HepG2 (cell line): ENCODE results near the gene SCARB2. TPM values are rescaled to one million over a fixed set of nuclear protein-coding genes. Genes with fewer than 3 reads are reported as not detected.

Experiments used
- ATAC-seq: fragments of 200-7000 bp; cut with Tn5 transposase; 3 replicates; pipeline ENCODE4 v1.9.1; 2020; ENCODE audit warnings: mild to moderate bottlenecking, moderate library complexity
- BruUV-seq: library from RNA; stranded (reverse); fragments of 400-500 nt; replicated peaks from 2 replicates; lab custom pipeline; 2021; lab: Mats Ljungman, UMichigan
- CTCF ChIA-PET: fragments of 300-600 bp; formaldehyde crosslinking; extraction: SDS; loops from one replicate; lab custom pipeline; 2021; ENCODE audit warnings: low total read pairs, inconsistent platforms, low intra/inter-chr PET ratio; lab: Yijun Ruan, JAX
- POLR2A ChIA-PET: fragments of 350-600 bp; sonication (Branson Sonifier 250); formaldehyde crosslinking; loops from one replicate; lab custom pipeline; 2020; ENCODE audit warnings: antibody characterized with exemption, inconsistent platforms; lab: Yijun Ruan, JAX
- DNase-seq: peaks from one replicate; pipeline ENCODE4 v3.0.0-alpha.2; 2015; ENCODE audit warnings: low spot score
- FAIRE-seq: peaks from 3 replicates; lab custom pipeline; 2011; peaks lifted over from hg19 to GRCh38; lab: Jason Lieb, UNC
- H2AFZ ChIP-seq: one replicate; pipeline ENCODE4 v1.6.1; 2011; ENCODE audit warnings: low read length, inconsistent platforms
- H3K27ac ChIP-seq: fragments of 300-600 bp; 3 replicates; pipeline ENCODE4 v1.8.0; 2011; ENCODE audit warnings: mixed run types, mild to moderate bottlenecking, mixed read lengths, low read length, inconsistent platforms; ENCODE audit not compliant: insufficient read depth; ENCODE audit errors: extremely low read length
- H3K27me3 ChIP-seq, 2 experiments: fragments of 200-600 bp in 1 of 2; 2 replicates in 1 of 2; 3 replicates in 1 of 2; pipeline versions ENCODE4 v1.6.0 to v1.8.0; 2011; ENCODE audit warnings: low read length in 2 of 2, mild to moderate bottlenecking in 2 of 2, moderate library complexity in 2 of 2, inconsistent platforms in 1 of 2; ENCODE audit not compliant: insufficient read depth in 2 of 2, control insufficient read depth in 1 of 2
- H3K36me3 ChIP-seq, 2 experiments: fragments of 200-600 bp in 1 of 2; replicated peaks in 1 of 2; 2 replicates in 1 of 2; 3 replicates in 1 of 2; pipeline versions ENCODE4 v1.5.1 to v1.8.0; 2011; ENCODE audit warnings: low read length in 2 of 2, inconsistent platforms in 1 of 2; ENCODE audit not compliant: insufficient read depth in 2 of 2, control insufficient read depth in 1 of 2
- H3K4me1 ChIP-seq: 2 replicates; pipeline ENCODE4 v1.5.1; 2012; ENCODE audit warnings: low read length, inconsistent platforms; ENCODE audit not compliant: insufficient read depth
- H3K4me2 ChIP-seq: 2 replicates; pipeline ENCODE4 v1.6.0; 2011; ENCODE audit warnings: low read depth, low read length, inconsistent platforms
- H3K4me3 ChIP-seq, 3 experiments: fragments of 200-600 bp in 1 of 3; sonication (generic), shearing (Covaris generic) in 1 of 3; replicated peaks in 1 of 3; 2 replicates each; pipeline ENCODE4 v1.5.1; 2011 to 2016; ENCODE audit warnings: low read length in 3 of 3, inconsistent platforms in 2 of 3, low read depth in 2 of 3, mild to moderate bottlenecking in 2 of 3, control low read depth in 1 of 3, mixed read lengths in 1 of 3; ENCODE audit not compliant: insufficient read depth in 1 of 3
- H3K79me2 ChIP-seq: one replicate; pipeline ENCODE4 v1.6.1; 2011; ENCODE audit warnings: low read length, inconsistent platforms; ENCODE audit not compliant: insufficient read depth
- H3K9ac ChIP-seq: 2 replicates; pipeline ENCODE4 v1.6.0; 2011; ENCODE audit warnings: mild to moderate bottlenecking, low read depth, low read length, inconsistent platforms; ENCODE audit not compliant: insufficient read depth
- H3K9me3 ChIP-seq: 2 replicates; pipeline ENCODE4 v1.5.1; 2012; ENCODE audit warnings: mild to moderate bottlenecking, low read length
- H4K20me1 ChIP-seq: 2 replicates; pipeline ENCODE4 v1.6.0; 2011; ENCODE audit warnings: inconsistent platforms, mild to moderate bottlenecking, low read length, moderate library complexity; ENCODE audit not compliant: insufficient read depth
- AKAP8 ChIP-seq: sonication (generic); formaldehyde crosslinking; IDR thresholded peaks from 2 replicates; pipeline ENCODE4 v1.5.1; 2020; ENCODE audit warnings: mild to moderate bottlenecking, missing genetic modification reagents
- DR1 ChIP-seq: sonication (generic); formaldehyde crosslinking; IDR thresholded peaks from 2 replicates; pipeline ENCODE4 v1.8.0; 2021; ENCODE audit warnings: mild to moderate bottlenecking, missing genetic modification reagents, inconsistent platforms
- E2F2 ChIP-seq: sonication (generic); formaldehyde crosslinking; IDR thresholded peaks from 2 replicates; pipeline ENCODE4 v1.4.0; 2020; ENCODE audit warnings: missing genetic modification reagents, borderline replicate concordance
- HBP1 ChIP-seq: IDR thresholded peaks from 2 replicates; pipeline ENCODE4 v1.6.1; 2016; ENCODE audit warnings: low read depth, control low read depth
- MAFK ChIP-seq, 2 experiments: IDR thresholded peaks in 1 of 2; conservative IDR thresholded peaks in 1 of 2; 2 replicates each; pipeline ENCODE4 v1.6.1; 2011; ENCODE audit warnings: improper control_type of control experiment in 2 of 2, low read length in 2 of 2
- NCOR1 ChIP-seq: fragments of 200-600 bp; sonication (generic); IDR thresholded peaks from 2 replicates; pipeline ENCODE4 v1.7.0; 2017; ENCODE audit warnings: antibody characterized with exemption, low read length, borderline replicate concordance
- NFKB2 ChIP-seq: sonication (generic); formaldehyde crosslinking; IDR thresholded peaks from 2 replicates; pipeline ENCODE4 v1.4.0; 2020; ENCODE audit warnings: missing genetic modification reagents, borderline replicate concordance
- SCMH1 ChIP-seq: sonication (generic); formaldehyde crosslinking; IDR thresholded peaks from 2 replicates; pipeline ENCODE4 v1.9.0; 2021; ENCODE audit warnings: missing genetic modification reagents, mild to moderate bottlenecking, borderline replicate concordance
- THAP7 ChIP-seq: sonication (generic); formaldehyde crosslinking; IDR thresholded peaks from 2 replicates; pipeline ENCODE4 v1.8.1; 2023; ENCODE audit warnings: mild to moderate bottlenecking, missing genetic modification reagents
- TOPORS ChIP-seq: sonication (generic); formaldehyde crosslinking; IDR thresholded peaks from 2 replicates; pipeline ENCODE4 v1.8.0; 2023; ENCODE audit warnings: mild to moderate bottlenecking, missing genetic modification reagents
- ZNF12 ChIP-seq: sonication (generic); formaldehyde crosslinking; IDR thresholded peaks from 2 replicates; pipeline ENCODE4 v1.5.0; 2020; ENCODE audit warnings: missing genetic modification reagents
- ZNF121 ChIP-seq: sonication (generic); formaldehyde crosslinking; IDR thresholded peaks from 2 replicates; pipeline ENCODE4 v1.5.0; 2020; ENCODE audit warnings: mild to moderate bottlenecking, missing genetic modification reagents
- ZNF225 ChIP-seq: sonication (generic); formaldehyde crosslinking; IDR thresholded peaks from 2 replicates; pipeline ENCODE4 v1.4.0; 2020; ENCODE audit warnings: mild to moderate bottlenecking, missing genetic modification reagents
- ZNF264 ChIP-seq: sonication (generic); formaldehyde crosslinking; IDR thresholded peaks from 2 replicates; pipeline ENCODE4 v1.4.0; 2020; ENCODE audit warnings: missing genetic modification reagents
- ZNF335 ChIP-seq: sonication (generic); formaldehyde crosslinking; IDR thresholded peaks from 2 replicates; pipeline ENCODE4 v1.4.0; 2020; ENCODE audit warnings: missing genetic modification reagents
- ZNF678 ChIP-seq: sonication (generic); formaldehyde crosslinking; IDR thresholded peaks from 2 replicates; pipeline ENCODE4 v1.4.0; 2020; ENCODE audit warnings: mild to moderate bottlenecking, missing genetic modification reagents
- ZNF713 ChIP-seq: sonication (generic); formaldehyde crosslinking; IDR thresholded peaks from 2 replicates; pipeline ENCODE4 v1.4.0; 2020; ENCODE audit warnings: mild to moderate bottlenecking, missing genetic modification reagents
- ZNF83 ChIP-seq: sonication (generic); formaldehyde crosslinking; IDR thresholded peaks from 2 replicates; pipeline ENCODE4 v1.4.0; 2020; ENCODE audit warnings: missing genetic modification reagents, mild to moderate bottlenecking, borderline replicate concordance
- ZSCAN29 ChIP-seq: sonication (generic); formaldehyde crosslinking; conservative IDR thresholded peaks from 2 replicates; pipeline ENCODE4 v1.4.0; 2020; ENCODE audit warnings: mild to moderate bottlenecking, missing genetic modification reagents
- WGBS: methylation state at CpG from one replicate; pipeline ENCODE4 v1.1.6; 2017; ENCODE audit warnings: low lambda C conversion rate; 5-methylcytosine and 5-hydroxymethylcytosine counted together
- in situ Hi-C: cut with HindIII; loops from 2 replicates; pipeline ENCODE4 v1.10.0; 2017; ENCODE audit warnings: low pct_unique_long_range_greater_than_20kb; ENCODE audit not compliant: extremely low pct_ligation_motif_present
- intact Hi-C: fragments of 100-400 bp; cut with micrococcal nuclease; formaldehyde crosslinking; loops from one replicate; pipeline ENCODE4 v1.10.0; 2022; ENCODE audit not compliant: unreplicated experiment
- polyA plus RNA-seq, 8 experiments: library from polyadenylated mRNA; depleted of rRNA in 3 of 8; stranded (reverse) in 7 of 8; unstranded in 1 of 8; fragments of >200 nt; fragmentation: Illumina TruSeq in 4 of 8; extraction: Trizol in 4 of 8; gene quantifications; 2 replicates each; pipeline versions ENCODE4 v1.2.1 to v1.2.3, GENCODE V29; 2011 to 2016; ENCODE audit warnings: low read depth in 4 of 8, missing spikeins in 1 of 8, mixed read lengths in 1 of 8; ENCODE audit not compliant: insufficient read depth in 1 of 8
- total RNA-seq, 5 experiments: library from RNA; depleted of rRNA; stranded (reverse); fragments of >200 nt; fragmentation: Illumina TruSeq; extraction: Trizol; gene quantifications; 2 replicates each; pipeline ENCODE4 v1.2.3, GENCODE V29; 2016; ENCODE audit warnings: low read depth in 1 of 5

SCARB2 gene
- total and polyA plus RNA-seq, 2 of the 13 experiments (the other 11 are each of a cell fraction or from before 2014, with no cell fraction given): 40.6 to 43.4 TPM

- TF ChIP-seq ZNF678 (CRISPR knock-in tag) (no peak), HBP1 (CRISPR knock-in tag) (no peak), E2F2 (CRISPR knock-in tag) (no peak), ZNF83 (CRISPR knock-in tag) (no peak), ZNF121 (CRISPR knock-in tag) (no peak)
Measured at GRCh38 chr4:76166480-76166879, 47.1 kb downstream of the SCARB2 start (continued).

- intact Hi-C loops: no loop called here
- H3K4me3 ChIP-seq: no peak overlapping the region
- BruUV-seq: no TSS peak
- H3K36me3 ChIP-seq: peaks cover 4 to 24% of the 10 kb centered on the region in 2 experiments; a peak in 3 of 5 replicates
- FAIRE-seq: no peak
- 66% methylated on average over 2 of the region's 2 CpGs for WGBS
- CTCF ChIA-PET: no interaction called here
- no peaks in the 10 kb centered on the region for H3K4me1 ChIP-seq
- no peaks in the 10 kb centered on the region for H3K9me3 ChIP-seq
- no peaks in the 10 kb centered on the region for H4K20me1 ChIP-seq
- H3K9ac ChIP-seq: no peak overlapping the region
- POLR2A ChIA-PET: no interaction called here
- no peak overlapping the region for H3K27ac ChIP-seq
- H3K79me2 ChIP-seq: no peaks in the 10 kb centered on the region
- no peak overlapping the region for H2AFZ ChIP-seq
- no peak for ATAC-seq
- in situ Hi-C loops: no loop called here
- H3K27me3 ChIP-seq: no peaks in the 10 kb centered on the region
- no peak overlapping the region for H3K4me2 ChIP-seq
- DNase-seq: no peak
- TF ChIP-seq ZSCAN29 (CRISPR knock-in tag) (no peak), NFKB2 (CRISPR knock-in tag) (no peak), ZNF713 (CRISPR knock-in tag) (no peak), ZNF264 (CRISPR knock-in tag) (no peak), DR1 (no peak), SCMH1 (CRISPR knock-in tag) (no peak), ZNF225 (CRISPR knock-in tag) (no peak), AKAP8 (no peak), ZNF12 (CRISPR knock-in tag) (no peak), MAFK (conservative IDR thresholded peaks at IDR 0.05 in 1 of 2, IDR thresholded peaks at IDR 0.05 in 1 of 2; ENCODE audit: low read length in 2 of 2) (no peak), ZNF335 (CRISPR knock-in tag) (no peak), THAP7 (CRISPR knock-in tag) (no peak), TOPORS (CRISPR knock-in tag) (no peak), NCOR1 (no peak)
Measured at GRCh38 chr4:76160355-76160754, 53.3 kb downstream of the SCARB2 start.
